Posterior vena cava (tissue), 2 donors: ENCODE data around the gene IL1RN. TPM values are rescaled to one million over a fixed set of nuclear protein-coding genes. Genes with fewer than 3 reads are reported as not detected.

Source experiments
- DNase-seq: peaks from one replicate; pipeline ENCODE4 v3.0.0-alpha.2; 2020; ENCODE audit warnings: low spot score
- intact Hi-C, 2 donors: fragments of 100-400 bp; cut with DNase I; formaldehyde crosslinking; loops; one replicate each; pipeline versions ENCODE4 v1.14.1 to v1.14.2; 2022 to 2023
- total RNA-seq, 2 donors: library from RNA; stranded (reverse); fragmentation: NEBNext Ultra II Directional; extraction: Animal tissue kit (Norgen Biotek cat#: 25700); gene quantifications; one replicate each; pipeline ENCODE4 v1.2.1, GENCODE V29; 2021
- donor health status: DM: yes; HTN: yes; CAD: no.
- donor health status: DM: yes; HTN: yes; CAD: no.

The IL1RN gene
- total RNA-seq, 2 donors from 2014 or later: 1.7 to 3.0 TPM

DNA sequence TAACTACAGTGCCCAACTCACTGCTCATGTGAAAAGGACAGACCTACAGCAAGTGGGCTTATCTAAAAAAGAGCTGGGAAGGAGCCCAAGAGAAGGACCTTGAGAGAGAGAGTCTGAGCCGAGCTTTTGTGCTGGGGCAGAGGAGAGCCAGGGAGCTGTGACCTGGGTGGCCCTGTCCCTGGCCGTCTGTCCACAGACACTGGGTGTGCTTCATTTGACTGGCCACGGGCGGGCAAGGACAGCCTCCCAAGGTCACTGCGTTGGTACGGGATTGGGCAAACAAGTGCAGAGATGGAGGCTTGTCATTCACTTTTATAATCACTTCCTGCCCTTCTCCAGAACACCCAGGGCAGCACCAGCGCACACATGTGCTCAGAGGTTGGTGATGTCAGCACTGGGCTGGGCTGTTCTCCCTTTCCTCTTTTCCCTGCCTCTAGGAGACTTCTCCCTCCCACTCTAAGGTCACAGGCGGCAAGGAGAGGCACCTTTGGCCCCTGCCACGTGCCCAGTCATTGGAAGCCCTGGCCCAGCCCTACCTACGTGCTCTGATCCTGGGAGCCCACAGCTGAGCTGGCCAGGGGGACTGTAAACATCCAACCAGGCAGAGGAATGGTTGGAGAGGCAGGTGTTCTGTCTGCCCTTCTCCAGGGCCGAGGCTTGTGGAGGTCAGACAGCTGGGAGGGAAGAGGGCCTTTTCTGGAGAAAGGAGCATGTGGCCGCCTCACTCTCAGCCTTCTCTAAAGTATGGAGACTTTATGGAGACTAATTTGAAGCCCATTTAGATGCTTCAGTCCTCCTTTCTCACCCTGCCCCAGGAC is 39.9 kb downstream of the IL1RN start:
- DNase-seq: peak; percentile 75
- intact Hi-C loops: no loop called here

DNA sequence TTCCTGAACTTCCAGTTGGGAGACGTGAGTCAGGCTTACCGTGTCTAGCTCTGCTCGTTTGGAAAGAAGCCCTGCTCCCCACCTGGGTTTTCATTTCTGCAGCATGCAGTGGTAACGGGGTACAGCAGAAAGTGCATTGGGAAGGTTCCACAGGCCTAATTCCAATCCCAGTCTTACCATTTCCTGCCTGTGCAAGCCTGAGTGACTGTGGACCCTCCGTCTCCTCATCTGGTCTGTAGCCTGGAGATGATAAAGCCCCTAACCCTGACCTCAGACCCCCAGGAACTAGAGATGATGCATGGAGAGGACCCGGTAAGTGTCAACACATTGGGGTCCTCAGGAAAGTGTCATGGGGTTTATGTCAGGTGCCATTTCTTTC is 40.6 kb downstream of the IL1RN start:
- intact Hi-C loops: no loop called here
- DNase-seq: peak; percentile 9

DNA sequence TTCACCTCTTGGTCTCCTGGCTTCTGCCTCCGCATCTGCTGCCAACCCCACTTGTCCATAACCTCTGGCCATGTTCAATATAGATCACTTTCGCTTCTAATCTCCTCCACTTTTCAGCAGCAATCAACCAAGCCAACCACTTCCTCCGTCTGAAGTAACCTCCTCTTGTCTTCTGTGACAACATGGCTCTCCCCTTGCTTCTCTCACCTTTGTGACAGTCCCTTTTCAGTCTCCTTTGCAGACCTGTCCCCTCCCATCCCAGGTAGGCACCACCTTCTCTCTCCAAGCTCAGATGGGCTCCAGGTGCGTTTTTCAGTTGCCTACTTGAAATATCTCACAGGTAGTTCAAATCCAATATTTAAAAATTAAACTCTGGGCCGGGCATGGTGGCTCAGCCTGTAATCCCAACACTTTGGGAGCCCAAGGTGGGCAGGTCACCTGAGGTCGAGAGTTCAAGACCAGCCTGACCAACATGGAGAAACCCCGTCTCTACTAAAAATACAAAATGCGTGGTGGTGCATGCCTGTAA is 41.7 kb downstream of the IL1RN start:
- intact Hi-C loops: no loop called here
- DNase-seq: peak; percentile 24

DNA sequence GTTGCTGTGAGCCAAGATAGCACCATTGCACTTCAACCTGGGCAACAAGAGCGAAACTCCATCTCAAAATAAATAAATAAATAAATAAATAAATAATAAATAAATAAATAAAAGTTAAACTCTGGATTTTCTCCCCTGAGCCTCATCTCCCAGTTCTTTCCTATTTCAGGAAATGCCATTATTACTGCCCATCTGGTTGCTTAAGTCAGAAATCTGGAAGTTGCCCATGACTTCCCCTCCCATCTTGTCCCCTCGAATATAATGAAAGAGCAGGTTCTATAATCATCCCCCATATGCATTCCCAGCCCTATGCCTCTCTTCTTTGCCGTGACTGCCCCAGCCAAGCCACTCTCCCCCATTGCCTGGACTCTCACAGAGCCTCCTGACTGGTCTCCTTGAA is 42.2 kb downstream of the IL1RN start:
- intact Hi-C loops: no loop called here
- peak; percentile 26 for DNase-seq

DNA sequence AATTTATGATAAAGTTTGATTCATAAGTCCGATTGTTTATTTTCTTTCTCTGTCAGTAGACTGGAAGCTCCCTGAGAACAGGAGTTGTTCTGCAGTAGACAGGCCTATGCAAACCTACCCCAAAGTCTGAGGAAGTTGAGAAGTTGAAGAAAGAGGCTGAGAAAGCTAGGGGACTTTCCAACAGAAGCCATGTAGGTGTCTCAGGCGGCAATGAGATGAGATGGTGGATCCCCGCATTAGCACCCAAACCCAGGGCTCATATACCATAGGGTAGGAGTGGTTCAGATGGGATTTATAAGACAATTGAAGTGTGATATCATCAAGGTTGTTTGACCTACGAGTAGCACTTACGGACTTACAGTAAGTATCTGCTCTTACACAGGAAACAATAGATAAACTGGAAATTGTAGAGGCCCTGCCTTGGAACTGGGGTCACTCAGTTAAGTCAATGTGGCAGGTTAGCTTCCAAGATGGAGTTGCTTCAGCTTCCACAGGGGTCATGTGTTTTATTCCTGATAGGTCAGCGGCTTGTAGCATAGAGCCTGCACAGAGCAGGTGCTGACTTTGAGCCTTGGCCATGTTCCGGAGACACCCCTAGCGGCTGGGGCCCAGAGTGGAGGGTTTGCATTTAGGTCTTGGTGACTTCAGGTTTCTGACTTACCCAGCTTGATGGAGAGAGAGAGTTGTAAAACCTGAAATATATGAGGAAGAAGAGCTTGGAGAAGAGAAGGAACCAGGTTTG is 44.1 kb downstream of the IL1RN start:
- DNase-seq: peak; percentile 41
- intact Hi-C loops: no loop called here

DNA sequence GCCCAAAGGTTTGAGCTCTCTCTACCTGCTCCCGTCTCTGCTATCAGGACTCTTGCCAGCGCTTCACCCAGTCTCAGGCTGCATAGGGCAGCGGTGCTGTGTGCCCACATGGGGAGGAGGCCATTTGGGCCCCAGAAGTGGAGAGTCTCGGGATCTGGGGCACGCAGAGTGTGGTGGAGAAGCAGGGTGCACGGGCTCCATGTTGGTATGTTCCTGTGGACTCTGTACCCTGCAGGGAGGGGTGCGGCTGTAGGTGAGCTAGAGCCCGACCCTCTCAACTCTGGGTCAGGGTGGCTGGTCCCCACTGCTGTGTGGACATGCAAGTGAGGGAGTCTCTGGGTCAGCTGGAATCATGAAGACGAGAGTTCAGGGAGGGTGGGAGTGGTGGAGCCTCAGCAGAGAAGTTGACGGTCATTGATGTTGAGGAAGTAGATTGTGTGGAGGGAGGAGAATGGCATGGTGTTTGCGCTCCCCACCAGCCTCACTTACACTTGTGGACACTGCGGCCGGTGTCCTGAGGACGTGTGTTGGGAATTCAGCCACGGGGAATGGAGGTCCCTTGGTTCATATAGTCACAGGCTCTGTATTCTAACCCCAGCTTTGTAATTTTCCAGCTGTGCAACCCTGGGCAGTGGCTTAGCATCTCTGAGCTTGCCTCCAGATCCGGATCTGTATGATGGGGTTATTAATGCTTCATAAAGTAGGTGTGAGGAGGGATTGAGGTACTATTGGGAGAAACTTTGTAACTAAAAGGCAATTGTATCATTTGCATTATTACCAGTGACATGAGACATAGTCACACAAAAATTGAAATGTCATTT is 45.5 kb downstream of the IL1RN start:
- intact Hi-C loops: no loop called here
- peak; percentile 67 for DNase-seq

DNA sequence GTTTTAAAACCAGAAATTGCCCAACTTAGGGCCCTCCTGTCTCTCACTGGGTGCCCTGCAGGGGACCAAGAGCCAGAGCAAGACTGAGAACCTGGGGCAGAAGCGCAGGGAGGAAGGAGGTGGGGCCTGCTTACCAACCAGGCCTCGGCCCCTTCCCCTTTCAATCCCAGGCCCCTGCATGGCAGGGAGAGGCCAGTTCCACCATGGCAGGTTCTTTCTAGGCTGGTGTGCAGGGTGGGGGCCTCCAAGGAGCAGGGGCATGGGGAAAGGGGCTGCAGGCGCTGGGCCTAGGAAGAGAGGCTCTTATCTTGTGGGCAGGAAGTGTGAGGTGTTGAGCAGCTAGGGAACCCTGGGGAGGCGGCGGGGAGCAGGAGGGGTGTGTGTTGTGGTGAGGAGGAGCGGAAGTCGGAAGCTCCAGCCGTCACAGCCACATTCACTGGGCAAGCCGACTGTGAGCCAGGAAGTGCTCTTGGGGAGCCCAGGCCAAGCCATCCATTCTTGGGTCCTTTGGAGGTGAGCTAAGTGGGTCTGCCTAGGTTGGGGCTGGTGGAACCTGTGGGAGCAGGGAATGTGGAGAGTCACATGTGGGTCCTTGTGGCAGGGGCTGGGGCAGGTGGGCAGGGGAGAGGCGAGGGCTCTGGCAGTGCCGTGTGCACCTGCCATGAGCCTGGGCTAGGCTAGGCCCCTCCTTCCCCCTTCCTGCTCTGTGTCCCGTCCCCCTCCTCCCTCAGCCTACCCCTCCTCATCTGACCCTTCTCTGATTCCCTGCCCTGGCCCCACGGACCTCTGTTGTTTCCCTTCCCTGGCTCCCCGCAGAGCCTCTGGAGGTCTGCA is 46.4 kb downstream of the IL1RN start, which contains the start of gene PSD4:
Gene PSD4 (plus strand): TSS at position 430 of the 834 bp plus-strand sequence. CDS start 8,486 bp downstream, outside the sequence.
- DNase-seq: peak; percentile 93
- intact Hi-C loops: no loop called here

DNA sequence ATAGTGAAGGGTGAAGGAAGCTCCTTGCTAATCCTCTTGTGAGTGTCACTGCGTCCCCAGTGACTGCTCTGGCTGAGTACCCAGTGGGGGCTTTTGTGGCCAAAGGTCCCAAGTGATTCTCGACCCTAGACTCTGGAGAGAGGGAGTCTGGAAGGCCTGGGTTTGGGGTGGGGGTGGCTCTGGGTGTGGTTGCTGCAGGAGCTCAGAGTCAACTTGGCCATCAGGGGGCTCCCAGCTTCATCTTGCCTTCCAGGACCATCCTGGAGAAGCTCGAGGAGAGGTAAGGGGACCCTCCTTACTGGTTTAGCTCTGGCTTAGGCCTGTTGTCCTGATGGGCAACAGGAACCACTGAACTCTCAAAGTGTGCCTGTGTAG is 47.0 kb downstream of the IL1RN start:
- intact Hi-C loops: no loop called here

DNA sequence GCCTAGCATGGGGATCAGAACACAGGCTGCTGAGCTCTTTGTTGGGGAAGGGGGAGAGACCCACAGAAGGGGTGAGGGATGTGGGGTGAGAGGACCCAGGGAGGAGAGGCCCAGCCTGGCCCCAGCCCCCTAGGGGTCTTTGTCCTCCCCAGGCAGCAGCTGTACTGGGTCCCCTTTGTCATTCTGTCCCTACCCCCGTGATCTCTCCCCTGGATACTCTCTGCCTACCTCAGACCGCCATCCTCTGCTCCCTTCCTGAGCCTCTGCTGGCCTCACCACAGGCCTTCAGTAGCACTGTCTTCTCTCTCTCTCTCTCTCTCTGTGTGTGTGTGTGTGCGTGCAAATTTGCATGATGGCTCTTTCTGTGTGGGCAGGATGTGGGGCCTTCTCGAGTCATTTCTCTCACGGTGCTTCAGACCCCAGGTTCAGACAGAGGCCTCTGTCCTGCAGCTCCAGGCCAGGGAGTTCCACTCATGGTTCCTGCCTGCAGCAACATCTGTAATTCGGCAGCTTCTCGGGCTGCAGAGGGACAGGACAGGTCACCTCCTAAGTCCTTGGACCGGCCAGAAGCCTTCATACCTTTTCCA is 47.7 kb downstream of the IL1RN start:
- DNase-seq: peak; percentile 71
- intact Hi-C loops: no loop called here

More for the DNA sequence above, 47.0 kb downstream of the IL1RN start:
- DNase-seq: peak; percentile 67

DNA sequence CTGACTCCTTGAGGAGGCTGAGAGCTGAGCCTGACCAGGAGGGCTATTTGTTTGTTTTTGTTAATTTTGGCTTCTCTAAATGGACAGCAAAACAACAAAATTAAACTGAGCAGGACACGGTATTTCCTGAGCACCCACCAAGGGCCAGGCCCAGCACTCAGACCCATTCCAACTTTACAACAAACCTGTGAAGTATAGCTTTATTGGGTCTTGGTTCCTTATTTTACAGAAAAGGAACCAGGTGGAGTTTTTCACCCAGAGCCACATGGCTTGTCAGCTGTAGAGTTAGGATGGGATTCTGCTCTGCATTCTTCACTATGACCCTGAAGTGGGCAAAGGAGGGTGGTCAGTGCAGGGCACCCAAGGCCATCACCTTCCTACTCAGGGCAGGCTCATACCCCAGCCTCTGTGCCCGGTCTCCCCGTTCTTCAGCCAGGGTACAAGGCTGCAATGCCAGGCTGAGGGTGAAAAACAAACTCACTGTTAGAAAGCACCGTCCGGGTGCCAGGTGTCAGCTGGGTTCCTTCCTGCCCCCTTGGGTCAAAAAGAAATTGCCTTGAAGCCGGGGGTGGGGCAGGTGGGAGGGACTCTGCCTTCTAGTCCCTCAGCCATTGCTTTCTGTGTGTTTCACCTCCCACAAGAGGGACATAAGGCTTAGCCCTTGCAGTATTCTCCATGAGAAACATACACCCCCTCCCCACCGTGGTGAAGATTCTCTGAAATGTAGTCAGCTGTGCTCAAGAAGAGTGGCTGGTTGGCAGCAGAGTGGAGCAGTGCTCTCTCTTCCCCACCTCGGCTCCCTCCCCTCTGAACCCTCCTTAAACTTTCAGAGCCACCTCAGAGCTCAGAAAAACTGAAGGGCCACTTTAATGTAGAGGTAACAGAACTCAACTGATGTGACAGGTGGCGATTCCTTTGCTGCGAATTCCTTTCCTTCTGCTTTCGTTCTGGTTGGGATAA is 48.6 kb downstream of the IL1RN start:
- intact Hi-C loops: no loop called here
- peak; percentile 50 for DNase-seq

DNA sequence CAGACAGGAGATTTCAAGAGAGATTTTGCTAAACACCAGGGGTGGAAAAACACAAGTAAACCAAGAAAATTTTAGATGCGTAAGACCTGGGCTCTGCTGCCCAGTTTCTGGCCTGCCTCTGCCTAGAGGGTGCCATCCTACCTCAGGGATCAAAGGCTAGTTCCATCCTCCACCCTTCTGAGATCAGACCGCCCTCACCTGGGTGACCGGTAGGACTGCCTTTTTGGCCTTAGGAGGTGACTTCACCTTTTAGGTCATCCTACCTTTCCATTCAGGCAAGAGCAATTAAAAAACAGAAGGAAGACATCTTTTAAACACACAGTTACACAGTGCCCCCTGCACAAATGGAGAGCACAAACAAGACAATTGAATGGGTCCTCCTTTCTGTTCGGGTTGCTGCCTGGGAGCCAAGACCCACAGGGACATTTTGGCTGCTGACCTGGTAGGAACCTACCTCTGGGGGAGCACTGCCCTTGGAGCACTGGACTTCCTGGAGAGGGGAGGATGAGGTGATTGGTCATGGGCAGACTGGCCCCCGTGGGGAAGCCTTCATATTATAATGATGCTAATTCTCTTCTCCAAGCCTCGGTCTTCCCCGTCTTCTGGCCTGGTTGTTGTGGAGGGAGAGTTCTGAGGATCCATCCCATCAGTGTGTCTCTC is 49.4 kb downstream of the IL1RN start:
- intact Hi-C loops: no loop called here
- DNase-seq: peak; percentile 60

DNA sequence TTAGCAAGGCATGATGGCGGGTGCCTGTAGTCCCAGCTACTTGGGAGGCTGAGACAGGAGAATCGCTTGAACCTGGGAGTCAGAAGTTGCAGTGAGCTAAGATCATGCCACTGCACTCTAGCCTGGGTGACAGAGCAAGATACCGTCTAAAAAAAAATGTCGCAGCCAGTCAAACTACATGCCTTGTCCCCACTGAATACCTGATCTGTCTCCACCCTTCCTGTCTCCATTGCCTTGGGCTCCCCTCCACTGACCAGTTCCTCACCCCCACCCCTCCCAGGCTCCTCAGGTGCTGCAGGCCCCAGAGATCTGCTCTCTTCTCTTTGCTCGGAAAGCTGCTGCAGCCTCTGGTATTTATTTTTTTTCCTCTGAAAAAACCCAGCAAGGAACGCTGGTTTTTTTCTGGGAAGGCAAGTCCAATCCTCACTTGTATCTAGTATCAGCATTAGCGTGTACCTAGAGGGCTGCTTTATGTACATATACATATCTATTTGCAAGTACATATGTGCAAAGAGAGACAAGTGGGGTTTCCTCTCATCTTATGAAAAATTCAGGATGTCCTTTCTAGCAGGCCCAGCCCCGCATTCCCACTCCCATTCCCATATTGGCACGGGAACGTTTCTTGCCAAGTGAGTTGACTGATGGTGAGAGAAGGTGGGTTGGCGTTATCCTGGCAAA is 50.8 kb downstream of the IL1RN start:
- peak; percentile 16 for DNase-seq
- intact Hi-C loops: no loop called here

DNA sequence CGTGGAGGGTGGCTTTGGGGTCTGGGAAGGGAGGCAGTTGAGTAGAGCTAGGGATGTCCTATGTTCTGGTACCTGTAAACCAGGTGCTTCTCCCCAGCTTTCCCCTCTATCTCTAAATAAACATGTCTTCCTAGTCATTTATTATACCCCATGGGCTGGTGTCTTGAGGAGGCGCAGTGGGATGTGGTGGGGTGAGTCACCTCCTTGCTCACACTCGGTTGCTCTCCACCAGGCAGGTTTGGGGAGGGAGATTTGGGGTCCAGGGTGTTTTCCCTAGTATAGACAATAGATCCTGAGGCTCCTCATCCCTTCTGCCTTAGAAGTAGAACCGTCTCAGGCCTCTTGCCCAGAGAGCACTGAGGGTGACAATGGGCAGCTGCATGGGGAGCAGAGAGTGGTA is 51.5 kb downstream of the IL1RN start:
- DNase-seq: peak; percentile 22
- intact Hi-C loops: no loop called here

DNA sequence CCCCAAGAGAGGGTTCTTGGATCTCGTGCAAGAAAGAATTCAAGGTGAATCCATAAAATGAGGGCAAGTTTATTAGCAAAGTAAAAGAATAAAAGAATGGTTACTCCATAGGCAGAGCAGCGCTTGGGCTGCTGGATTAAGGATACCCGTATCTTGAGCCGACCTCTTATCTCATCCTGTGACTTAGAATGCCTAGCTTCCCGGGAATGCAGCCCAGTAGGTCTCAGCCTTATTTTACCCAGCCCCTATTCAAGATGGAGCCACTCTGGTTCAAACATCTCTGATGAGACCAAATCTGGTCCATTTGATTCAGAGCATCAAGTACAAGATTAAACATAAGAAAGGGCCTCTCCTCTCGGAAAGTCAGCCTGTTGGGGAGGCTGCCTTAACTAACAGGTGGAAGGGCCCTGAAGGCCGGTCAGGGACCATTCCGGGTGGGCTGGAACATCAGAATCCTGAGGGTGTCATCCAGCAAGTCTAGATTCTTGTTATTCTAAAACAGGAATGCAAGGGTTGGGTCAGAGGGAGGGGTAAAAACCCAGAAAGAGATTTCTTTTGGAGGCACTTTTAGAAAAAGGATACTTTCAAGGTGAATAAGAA is 52.1 kb downstream of the IL1RN start:
- DNase-seq: peak; percentile 2
- intact Hi-C loops: no loop called here

DNA sequence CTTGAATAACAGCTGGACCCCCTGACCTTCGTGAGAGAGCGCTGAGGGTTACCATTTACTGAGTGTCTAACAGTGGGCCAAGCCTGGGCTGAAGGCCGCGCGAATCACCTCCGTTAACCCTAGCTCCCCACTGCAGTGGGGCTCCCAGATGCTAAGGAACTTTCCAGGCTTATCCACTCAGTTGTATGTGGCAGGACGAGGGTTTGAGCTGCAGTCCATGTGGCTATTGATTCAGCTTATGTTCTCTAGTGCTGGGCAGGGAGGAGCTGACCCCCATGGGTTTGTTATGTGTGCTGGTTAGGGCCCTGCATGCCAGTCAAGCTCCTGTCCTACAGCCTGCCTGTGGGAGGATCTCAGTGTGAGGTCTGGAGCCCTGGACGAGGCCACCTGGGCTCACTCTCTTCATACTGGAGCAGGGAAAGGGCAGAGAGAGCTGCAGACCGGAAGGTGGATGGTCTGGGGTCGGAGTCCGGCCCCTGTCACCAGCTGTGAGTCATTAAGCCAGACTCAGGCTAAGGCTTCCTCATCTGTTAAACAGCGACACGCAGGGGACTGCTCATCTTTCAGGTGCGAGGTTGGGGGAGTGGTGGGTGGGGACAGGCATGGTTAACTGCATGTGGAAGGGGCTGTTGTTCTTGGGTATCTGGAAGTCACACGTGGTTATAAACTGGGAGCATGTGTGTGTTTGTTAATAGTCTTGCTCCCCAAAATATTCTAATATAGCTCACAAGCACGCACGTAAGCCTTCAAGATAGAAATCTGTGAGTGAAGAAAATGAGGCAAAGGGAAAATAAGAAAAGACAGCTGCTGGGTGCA is 52.9 kb downstream of the IL1RN start:
- DNase-seq: peak; percentile 43
- intact Hi-C loops: no loop called here
